Measurements from ENCODE around the gene SYT9. TPM values are rescaled to one million over a fixed set of nuclear protein-coding genes. Genes with fewer than 3 reads are reported as not detected.

Gene SYT9
- total RNA-seq, 1 donor from 2014 or later, result 2.9 TPM

GRCh38 chr11:7498193-7498592 lies 246.5 kb downstream of the SYT9 start:
- Histone ChIP-seq H3K27me3 (no peaks in the 10 kb centered on the region), H3K9me3 (no peaks in the 10 kb centered on the region), H3K4me3 (no peak overlapping the region), H3K4me1 (peaks cover 12% of the 10 kb centered on the region), H3K36me3 (peaks cover 0 to 5% of the 10 kb centered on the region in 2 donors), H3K27ac (no peak overlapping the region)
- intact Hi-C loops (cut with DNase I), result no loop called here
- no peak for DNase-seq (ENCODE audit: extremely low spot score in 2 of 2)
- no peak for TF ChIP-seq CTCF (IDR thresholded peaks at IDR 0.05)
- TF ChIP-seq POLR2A (IDR thresholded peaks at IDR 0.05), result no peak
- TF ChIP-seq POLR2AphosphoS5 (IDR thresholded peaks at IDR 0.05; ENCODE audit: insufficient read depth in 1 of 2, low read depth in 1 of 2), result no peak

DNA sequence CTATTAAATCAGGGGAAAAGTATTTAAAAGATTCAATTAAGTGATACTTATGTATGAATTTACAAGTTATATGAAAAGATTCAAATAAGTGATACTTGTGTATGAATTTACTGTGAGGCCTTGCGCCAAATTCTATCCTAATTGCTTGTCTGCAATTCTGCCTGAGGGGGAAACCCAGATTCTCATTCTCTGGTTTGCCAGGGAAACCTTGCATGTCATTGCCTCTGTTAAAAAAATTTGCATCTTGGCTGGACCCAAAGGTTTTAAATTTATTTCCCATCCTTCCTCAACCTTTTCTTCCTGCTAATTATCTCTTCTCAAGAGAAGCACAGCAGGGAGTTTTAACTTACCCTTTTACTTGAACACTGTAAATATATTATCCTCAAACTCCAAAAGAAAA lies 247.4 kb downstream of the SYT9 start:
- intact Hi-C loops (cut with DNase I), result no loop called here
- Histone ChIP-seq H3K36me3 (peaks cover 0 to 5% of the 10 kb centered on the region in 2 donors), H3K4me1 (peaks cover 7% of the 10 kb centered on the region), H3K27me3 (no peaks in the 10 kb centered on the region), H3K4me3 (no peak overlapping the region), H3K27ac (no peak overlapping the region), H3K9me3 (no peaks in the 10 kb centered on the region)
- TF ChIP-seq CTCF (IDR thresholded peaks at IDR 0.05) (no peak), POLR2A (IDR thresholded peaks at IDR 0.05) (no peak), POLR2AphosphoS5 (IDR thresholded peaks at IDR 0.05; ENCODE audit: insufficient read depth in 1 of 2, low read depth in 1 of 2) (no peak)
- DNase-seq (ENCODE audit: extremely low spot score in 2 of 2), result no peak

DNA sequence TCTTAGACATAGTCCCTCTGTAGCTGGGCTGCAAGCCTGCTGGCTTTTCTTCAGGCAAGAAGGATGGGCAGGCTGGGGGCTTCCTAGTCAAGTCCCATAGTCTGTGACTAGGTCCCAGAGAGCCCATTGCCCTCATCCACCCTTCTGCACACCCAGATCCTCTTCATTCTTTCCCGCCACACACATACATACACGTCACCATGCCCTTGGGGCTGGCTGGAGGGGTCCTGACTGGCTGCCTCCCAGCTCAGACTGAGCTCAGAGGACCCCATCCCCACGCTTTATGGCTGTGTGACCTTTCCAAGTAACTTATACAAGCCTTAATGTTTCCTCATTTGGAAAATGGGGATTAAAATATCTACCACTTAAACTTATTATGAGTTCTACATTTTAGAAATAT lies 248.5 kb downstream of the SYT9 start:
- Histone ChIP-seq H3K27me3 (no peaks in the 10 kb centered on the region), H3K36me3 (peaks cover 0 to 5% of the 10 kb centered on the region in 2 donors), H3K27ac (no peak overlapping the region), H3K4me3 (no peak overlapping the region), H3K4me1 (peaks cover 7% of the 10 kb centered on the region), H3K9me3 (no peaks in the 10 kb centered on the region)
- no peak for TF ChIP-seq POLR2A (IDR thresholded peaks at IDR 0.05)
- TF ChIP-seq CTCF (IDR thresholded peaks at IDR 0.05), result no peak
- no peak for TF ChIP-seq POLR2AphosphoS5 (IDR thresholded peaks at IDR 0.05; ENCODE audit: insufficient read depth in 1 of 2, low read depth in 1 of 2)
- DNase-seq (ENCODE audit: extremely low spot score in 2 of 2), result no peak
- intact Hi-C loops (cut with DNase I), result no loop called here

DNA sequence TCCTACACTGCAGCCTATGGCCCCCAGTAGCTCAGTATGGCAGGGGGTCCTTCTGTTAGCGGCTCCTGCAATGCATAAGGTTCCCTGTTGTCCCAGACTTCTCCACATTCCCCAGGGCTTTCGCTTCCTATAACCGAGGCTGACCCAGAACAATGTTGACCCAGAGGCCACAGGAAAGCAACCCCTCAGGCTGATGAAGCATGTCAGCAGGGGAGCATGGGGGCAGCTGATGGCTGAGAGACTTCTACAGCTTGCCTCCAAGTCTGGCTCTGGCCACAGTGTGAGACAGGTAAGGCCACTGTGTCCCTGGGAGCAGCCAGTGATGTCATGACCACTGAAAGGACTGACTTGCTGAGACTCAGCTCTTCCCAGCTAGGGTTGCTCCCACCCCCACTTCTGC lies 249.5 kb downstream of the SYT9 start:
- intact Hi-C loops (cut with DNase I), result no loop called here
- H3K36me3 ChIP-seq, result no peaks in the 10 kb centered on the region
- TF ChIP-seq POLR2A (IDR thresholded peaks at IDR 0.05), result no peak
- TF ChIP-seq POLR2AphosphoS5 (IDR thresholded peaks at IDR 0.05; ENCODE audit: insufficient read depth in 1 of 2, low read depth in 1 of 2), result no peak
- TF ChIP-seq CTCF (IDR thresholded peaks at IDR 0.05), result no peak

GRCh38 chr11:7501894-7502293 lies 250.2 kb downstream of the SYT9 start:
- H3K4me3 ChIP-seq, result no peak overlapping the region
- H3K4me1 ChIP-seq, result peaks cover 7% of the 10 kb centered on the region
- no peaks in the 10 kb centered on the region for H3K27me3 ChIP-seq
- no peak overlapping the region for H3K27ac ChIP-seq
- no peaks in the 10 kb centered on the region for H3K36me3 ChIP-seq
- no peaks in the 10 kb centered on the region for H3K9me3 ChIP-seq
- no peak for TF ChIP-seq POLR2A (IDR thresholded peaks at IDR 0.05)
- no peak for TF ChIP-seq CTCF (IDR thresholded peaks at IDR 0.05)
- TF ChIP-seq POLR2AphosphoS5 (IDR thresholded peaks at IDR 0.05; ENCODE audit: insufficient read depth in 1 of 2, low read depth in 1 of 2), result no peak
- no peak for DNase-seq (ENCODE audit: extremely low spot score in 2 of 2)
- intact Hi-C loops (cut with DNase I), result no loop called here

More for the DNA sequence above, 249.5 kb downstream of the SYT9 start:
- H3K27me3 ChIP-seq, result no peaks in the 10 kb centered on the region
- no peak overlapping the region for H3K4me3 ChIP-seq
- no peak for DNase-seq (ENCODE audit: extremely low spot score in 2 of 2)
- peaks cover 7% of the 10 kb centered on the region for H3K4me1 ChIP-seq
- no peak overlapping the region for H3K27ac ChIP-seq
- H3K9me3 ChIP-seq, result no peaks in the 10 kb centered on the region

Measured in vagina (tissue), 2 donors.